SU-DHL-6 (cell line): ENCODE data around the gene DMXL1.
A peak's percentile ranks its signal among the peaks of the same experiment; 100 is the strongest.

Source experiments
- H2AFZ ChIP-seq: fragments of 200-600 bp; sonication (generic); 2 replicates; pipeline ENCODE4 v1.6.1; 2014; ENCODE audit warnings: low read depth, mild to moderate bottlenecking, moderate library complexity, mixed read lengths, antibody characterized with exemption, low read length; ENCODE audit not compliant: severe bottlenecking
- H3F3A ChIP-seq: fragments of 200-600 bp; shearing (Covaris generic); 2 replicates; pipeline ENCODE4 v1.6.0; 2016; ENCODE audit warnings: antibody characterized with exemption, mild to moderate bottlenecking; ENCODE audit not compliant: insufficient read depth
- H3K27ac ChIP-seq: fragments of 200-600 bp; sonication (generic); 2 replicates; pipeline ENCODE4 v1.5.1; 2016; ENCODE audit warnings: low read depth, mild to moderate bottlenecking, low read length, moderate library complexity, mixed read lengths
- H3K27me3 ChIP-seq: fragments of 200-600 bp; sonication (generic), shearing (Covaris generic); 2 replicates; pipeline ENCODE4 v1.6.0; 2014; ENCODE audit warnings: mild to moderate bottlenecking, low read length
- H3K36me3 ChIP-seq: fragments of 200-600 bp; sonication (generic); 2 replicates; pipeline ENCODE4 v1.6.1; 2014; ENCODE audit warnings: mild to moderate bottlenecking, low read length, mixed read lengths
- H3K4me2 ChIP-seq: fragments of 300-600, 200-600 bp; shearing (Covaris generic), sonication (generic); 2 replicates; pipeline ENCODE4 v1.6.0; 2014; ENCODE audit warnings: low read length, low read depth, mild to moderate bottlenecking; ENCODE audit not compliant: poor library complexity, severe bottlenecking
- H3K4me3 ChIP-seq: fragments of 200-600 bp; sonication (generic); 2 replicates; pipeline ENCODE4 v1.5.1; 2014; ENCODE audit warnings: antibody characterized with exemption, low read length, mild to moderate bottlenecking, mixed read lengths; ENCODE audit not compliant: insufficient read depth, poor library complexity, severe bottlenecking
- H3K79me2 ChIP-seq: fragments of 200-600 bp; sonication (generic); 2 replicates; pipeline ENCODE4 v1.6.1; 2014; ENCODE audit warnings: mild to moderate bottlenecking, low read length, moderate library complexity; ENCODE audit not compliant: insufficient read depth
- H3K9ac ChIP-seq: fragments of 200-600 bp; sonication (generic); 2 replicates; pipeline ENCODE4 v1.7.0; 2014; ENCODE audit warnings: mild to moderate bottlenecking, low read length
- H3K9me2 ChIP-seq: fragments of 200-600 bp; sonication (generic); replicated peaks from 2 replicates; pipeline ENCODE4 v1.6.1; 2014; ENCODE audit warnings: low read length; ENCODE audit not compliant: insufficient read depth
- H3K9me3 ChIP-seq: fragments of 200-600 bp; sonication (generic); 2 replicates; pipeline ENCODE4 v1.6.1; 2014; ENCODE audit warnings: low read length, mixed read lengths; ENCODE audit not compliant: insufficient read depth
- H4K20me1 ChIP-seq: fragments of 200-600 bp; sonication (generic); 2 replicates; pipeline ENCODE4 v1.6.1; 2014; ENCODE audit warnings: low read depth, mild to moderate bottlenecking, antibody characterized with exemption, low read length, moderate library complexity, mixed read lengths
- EZH2phosphoT487 ChIP-seq: fragments of 200-600 bp; sonication (generic), shearing (Covaris generic); conservative IDR thresholded peaks from 2 replicates; pipeline ENCODE4 v1.6.1; 2018; ENCODE audit warnings: mild to moderate bottlenecking, antibody characterized with exemption, low read length, moderate library complexity, mixed read lengths
- TF ChIP-seq, protein P1 (sequence below): fragments of 200-600 bp; sonication (generic); IDR thresholded peaks from one replicate; pipeline ENCODE4 v1.5.1; 2017; ENCODE audit warnings: antibody characterized with exemption, mild to moderate bottlenecking, low read length, moderate library complexity; ENCODE audit not compliant: insufficient read depth, poor library complexity, severe bottlenecking

DMXL1 gene

DNA sequence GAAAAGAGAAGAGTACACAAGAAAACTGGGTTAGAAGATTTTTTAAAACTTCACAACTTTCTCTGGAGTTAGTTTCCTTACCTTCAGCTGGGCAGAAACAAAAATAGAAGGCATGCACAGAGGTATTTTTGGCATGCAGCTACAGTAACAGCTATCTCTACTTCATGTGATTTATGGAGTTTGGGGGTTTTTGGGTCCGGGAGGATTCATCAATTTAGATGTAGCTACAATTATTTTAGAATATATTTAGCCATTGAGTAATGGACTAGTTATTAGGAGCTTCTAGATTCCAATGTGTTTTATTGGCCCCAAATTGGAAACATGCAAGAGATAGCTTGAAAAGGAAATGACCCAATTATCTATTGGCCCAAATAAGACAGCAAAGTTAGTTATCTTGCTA is 193.3 kb downstream of the DMXL1 start:
- TF ChIP-seq, protein P1, sequence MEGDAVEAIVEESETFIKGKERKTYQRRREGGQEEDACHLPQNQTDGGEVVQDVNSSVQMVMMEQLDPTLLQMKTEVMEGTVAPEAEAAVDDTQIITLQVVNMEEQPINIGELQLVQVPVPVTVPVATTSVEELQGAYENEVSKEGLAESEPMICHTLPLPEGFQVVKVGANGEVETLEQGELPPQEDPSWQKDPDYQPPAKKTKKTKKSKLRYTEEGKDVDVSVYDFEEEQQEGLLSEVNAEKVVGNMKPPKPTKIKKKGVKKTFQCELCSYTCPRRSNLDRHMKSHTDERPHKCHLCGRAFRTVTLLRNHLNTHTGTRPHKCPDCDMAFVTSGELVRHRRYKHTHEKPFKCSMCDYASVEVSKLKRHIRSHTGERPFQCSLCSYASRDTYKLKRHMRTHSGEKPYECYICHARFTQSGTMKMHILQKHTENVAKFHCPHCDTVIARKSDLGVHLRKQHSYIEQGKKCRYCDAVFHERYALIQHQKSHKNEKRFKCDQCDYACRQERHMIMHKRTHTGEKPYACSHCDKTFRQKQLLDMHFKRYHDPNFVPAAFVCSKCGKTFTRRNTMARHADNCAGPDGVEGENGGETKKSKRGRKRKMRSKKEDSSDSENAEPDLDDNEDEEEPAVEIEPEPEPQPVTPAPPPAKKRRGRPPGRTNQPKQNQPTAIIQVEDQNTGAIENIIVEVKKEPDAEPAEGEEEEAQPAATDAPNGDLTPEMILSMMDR = no peak
- no peak for TF ChIP-seq EZH2phosphoT487
- Histone ChIP-seq H3K27me3 (no peaks in the 10 kb centered on the region), H3F3A (no peaks in the 10 kb centered on the region), H4K20me1 (no peaks in the 10 kb centered on the region), H3K4me3 (no peak overlapping the region), H3K9ac (no peak overlapping the region), H3K79me2 (peaks cover 6% of the 10 kb centered on the region; the same call in 1 of the 2 replicates), H3K27ac (no peak overlapping the region), H2AFZ (no peak overlapping the region), H3K4me2 (no peak overlapping the region), H3K9me3 (no peaks in the 10 kb centered on the region), H3K36me3 (no peaks in the 10 kb centered on the region), H3K9me2 (no peaks in the 10 kb centered on the region)

- Histone ChIP-seq H4K20me1 (no peaks in the 10 kb centered on the region), H3K4me2 (peak overlapping the region; percentile 85), H3K4me3 (peak overlapping the region; percentile 79), H3K9ac (peak overlapping the region; percentile 88), H2AFZ (peak overlapping the region; percentile 71), H3K9me2 (no peaks in the 10 kb centered on the region), H3K36me3 (no peaks in the 10 kb centered on the region), H3K79me2 (peaks cover 44% of the 10 kb centered on the region), H3K9me3 (no peaks in the 10 kb centered on the region), H3K27me3 (no peaks in the 10 kb centered on the region), H3K27ac (peak overlapping the region; percentile 96), H3F3A (peaks cover 16% of the 10 kb centered on the region; the same call in 1 of the 2 replicates)
- TF ChIP-seq, protein P1 = no peak
- no peak for TF ChIP-seq EZH2phosphoT487
Observed at GRCh38 chr5:119267958-119268386, 197.1 kb downstream of the DMXL1 start.

DNA sequence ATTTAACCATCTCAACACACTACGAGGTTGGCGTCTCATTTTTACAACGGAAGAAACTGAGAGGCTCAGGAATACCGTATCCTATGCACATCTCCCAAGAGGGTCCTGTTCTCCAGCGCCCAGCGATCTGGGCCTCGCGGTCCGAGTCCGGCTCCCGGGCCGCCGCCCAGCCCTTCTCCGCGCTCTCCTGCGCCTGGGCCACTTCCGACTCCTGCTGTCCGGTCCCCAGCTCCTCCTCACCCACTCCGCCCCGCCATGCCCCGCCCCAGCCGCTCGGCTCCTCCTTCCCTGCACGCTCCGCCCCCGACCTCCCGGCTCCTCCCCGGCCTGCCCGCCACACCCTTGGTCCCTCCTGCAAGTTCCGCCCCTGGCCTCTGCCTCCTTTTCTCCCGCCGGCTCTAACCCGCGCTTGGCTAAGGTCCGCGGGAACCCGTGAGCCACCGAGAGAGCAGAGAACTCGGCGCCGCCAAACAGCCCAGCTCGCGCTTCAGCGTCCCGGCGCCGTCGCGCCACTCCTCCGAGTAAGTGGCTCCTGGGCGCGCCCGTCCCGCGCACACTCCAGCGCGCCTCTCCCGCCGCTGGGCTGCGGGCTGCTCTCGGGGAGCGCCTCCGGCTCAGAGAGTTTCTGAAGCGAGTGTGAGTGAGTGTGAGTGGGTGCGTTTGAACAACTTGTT is 197.6 kb downstream of the DMXL1 start:
- peak overlapping the region; percentile 96 for H3K27ac ChIP-seq
- TF ChIP-seq, protein P1 = no peak
- TF ChIP-seq EZH2phosphoT487 = no peak
- H3K79me2 ChIP-seq = peaks cover 50% of the 10 kb centered on the region
- peaks cover 22% of the 10 kb centered on the region for H3F3A ChIP-seq
- peak overlapping the region; percentile 79 for H3K4me3 ChIP-seq
- no peaks in the 10 kb centered on the region for H3K9me2 ChIP-seq
- peak overlapping the region; percentile 88 for H3K9ac ChIP-seq
- peak overlapping the region; percentile 71 for H2AFZ ChIP-seq
- no peaks in the 10 kb centered on the region for H4K20me1 ChIP-seq
- H3K9me3 ChIP-seq = no peaks in the 10 kb centered on the region
- H3K36me3 ChIP-seq = no peaks in the 10 kb centered on the region
- no peaks in the 10 kb centered on the region for H3K27me3 ChIP-seq
- H3K4me2 ChIP-seq = peak overlapping the region; percentile 85
